Forelimb muscle (tissue), 1 donor: ENCODE data around the gene SHB. TPM values are rescaled to one million over a fixed set of nuclear protein-coding genes. Genes with fewer than 3 reads are reported as not detected.
"Not testable (repeated sequence)": the region's sequence is repeated elsewhere in the genome, so short reads cannot be mapped to it uniquely, and the experiment has no call there.

Source experiments
- DNase-seq: peaks from one replicate; pipeline ENCODE4 v3.0.0-alpha.2; 2013; ENCODE audit warnings: low read depth
- polyA plus RNA-seq: library from polyadenylated mRNA; unstranded; fragments of 120-200 nt; gene quantifications from one replicate; pipeline ENCODE4 v1.2.1, GENCODE V29; 2013; ENCODE audit not compliant: insufficient read length

The SHB gene
- polyA plus RNA-seq, 1 donor, result 5.9 TPM

GRCh38 chr9:37903647-37904444 lies 165.2 kb downstream of the SHB start, which contains the start of gene SLC25A51:
Gene SLC25A51, minus strand, starts transcription at chr9:37904127. Its CDS starts 15,577 bp downstream, at chr9:37888550.
- DNase-seq, result peak; percentile 76

GRCh38 chr9:37902796-37903646 lies 166.0 kb downstream of the SHB start:
- DNase-seq, result no peak

- DNase-seq, result no peak
Measured at GRCh38 chr9:37902131-37902530, 166.9 kb downstream of the SHB start.

DNA sequence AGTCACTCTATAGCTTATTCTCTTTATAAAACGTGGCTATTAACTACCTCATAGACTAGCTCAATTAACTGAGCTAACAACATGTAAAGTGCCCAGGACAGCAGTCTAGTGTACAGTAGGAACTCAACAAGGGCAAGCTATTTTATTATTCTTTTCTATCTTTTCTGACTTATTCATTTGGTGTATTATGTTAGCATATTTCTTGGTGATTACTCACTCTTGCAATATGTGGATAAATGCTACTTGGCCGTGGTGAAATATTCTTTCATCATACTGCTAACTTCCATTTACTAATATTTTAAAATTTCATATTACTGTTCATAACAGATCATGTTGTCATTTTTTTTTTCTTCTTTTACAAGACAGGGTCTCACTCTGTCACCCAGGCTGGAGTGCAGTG lies 170.0 kb downstream of the SHB start:
- DNase-seq, result no peak

- no peak for DNase-seq
Measured at GRCh38 chr9:37897665-37898064, 171.4 kb downstream of the SHB start.

DNA sequence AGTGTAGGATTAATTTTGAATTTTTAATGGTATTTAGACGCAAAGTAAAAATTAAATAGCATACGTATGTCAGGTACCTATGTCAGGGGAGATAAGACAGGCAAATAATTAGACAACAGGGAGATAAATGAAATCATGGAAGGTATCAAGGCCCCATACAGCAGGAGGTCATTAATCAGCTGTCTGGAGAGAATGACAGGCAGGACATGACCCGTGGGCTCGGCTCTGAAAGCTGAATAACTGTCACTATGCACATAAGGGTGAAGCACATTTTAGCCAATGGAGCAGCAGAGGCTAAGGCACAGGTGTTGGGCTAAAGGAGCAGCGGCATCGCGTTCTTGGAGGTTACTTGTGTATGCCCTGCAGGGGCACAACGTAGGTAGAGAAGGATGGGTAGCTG lies 177.0 kb downstream of the SHB start:
- no peak for DNase-seq

DNA sequence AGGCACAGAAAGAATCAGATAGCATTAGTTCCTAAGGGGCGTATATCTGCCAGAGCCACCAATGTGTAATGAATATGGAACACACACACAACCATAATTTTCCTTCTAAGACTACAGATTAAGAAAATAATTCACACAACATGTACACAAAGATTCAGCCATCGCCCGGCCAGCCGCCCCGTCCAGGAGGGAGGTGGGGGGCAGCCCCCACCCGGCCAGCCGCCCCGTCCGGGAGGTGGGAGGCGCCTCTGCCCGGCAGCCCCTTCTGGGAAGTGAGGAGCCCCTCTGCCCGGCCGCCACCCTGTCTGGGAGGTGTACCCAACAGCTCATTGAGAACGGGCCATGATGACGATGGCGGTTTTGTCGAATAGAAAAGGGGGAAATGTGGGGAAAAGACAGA lies 178.0 kb downstream of the SHB start:
- DNase-seq, result not testable (repeated sequence)

DNA sequence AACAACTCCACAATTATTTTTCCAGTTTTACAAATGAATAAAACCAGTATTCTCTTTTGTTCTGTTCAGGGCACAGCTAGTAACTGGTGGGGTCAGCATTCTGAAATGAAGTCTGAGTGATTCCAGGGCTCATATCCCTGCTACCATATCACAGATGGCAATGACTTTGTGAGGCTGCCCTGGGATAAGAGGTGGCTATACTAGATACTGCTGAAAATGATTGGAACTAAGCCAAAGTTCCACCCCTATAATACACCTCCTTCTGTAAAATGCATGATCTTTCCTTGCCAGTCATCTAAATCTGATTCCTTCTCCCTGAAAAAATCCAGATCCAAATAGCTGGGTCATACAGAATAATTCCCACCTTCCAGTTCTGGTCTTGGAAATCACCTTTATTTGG lies 179.5 kb downstream of the SHB start:
- DNase-seq, result no peak

DNA sequence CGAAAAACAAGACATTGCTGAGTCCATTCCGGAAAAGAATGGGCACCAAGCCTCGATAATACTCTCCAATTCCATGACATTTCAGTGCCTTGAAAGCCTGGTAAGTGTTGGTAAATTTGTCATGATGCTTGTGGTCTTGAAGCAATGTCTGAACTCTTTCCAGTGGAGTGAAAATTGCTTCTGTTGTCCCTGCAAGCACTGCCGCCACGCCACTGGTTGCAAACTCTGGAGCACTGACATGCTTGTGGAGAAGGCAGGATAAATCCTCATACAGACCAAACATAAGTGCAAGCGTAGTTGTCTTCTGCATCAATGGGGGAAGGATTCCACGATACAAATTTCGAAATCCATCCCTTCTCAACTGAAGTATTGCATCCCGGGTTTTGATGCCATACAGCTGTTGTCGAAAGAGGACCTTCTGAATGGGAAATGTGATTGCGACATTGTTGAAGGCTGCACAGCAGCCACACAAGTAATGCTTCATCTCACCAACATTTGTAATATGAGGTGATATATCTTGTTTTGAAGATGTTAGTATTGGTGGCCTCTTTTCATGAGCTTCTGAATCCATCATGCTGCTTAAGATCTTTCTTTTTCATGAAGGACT lies 180.9 kb downstream of the SHB start:
- DNase-seq, result not testable (repeated sequence)

DNA sequence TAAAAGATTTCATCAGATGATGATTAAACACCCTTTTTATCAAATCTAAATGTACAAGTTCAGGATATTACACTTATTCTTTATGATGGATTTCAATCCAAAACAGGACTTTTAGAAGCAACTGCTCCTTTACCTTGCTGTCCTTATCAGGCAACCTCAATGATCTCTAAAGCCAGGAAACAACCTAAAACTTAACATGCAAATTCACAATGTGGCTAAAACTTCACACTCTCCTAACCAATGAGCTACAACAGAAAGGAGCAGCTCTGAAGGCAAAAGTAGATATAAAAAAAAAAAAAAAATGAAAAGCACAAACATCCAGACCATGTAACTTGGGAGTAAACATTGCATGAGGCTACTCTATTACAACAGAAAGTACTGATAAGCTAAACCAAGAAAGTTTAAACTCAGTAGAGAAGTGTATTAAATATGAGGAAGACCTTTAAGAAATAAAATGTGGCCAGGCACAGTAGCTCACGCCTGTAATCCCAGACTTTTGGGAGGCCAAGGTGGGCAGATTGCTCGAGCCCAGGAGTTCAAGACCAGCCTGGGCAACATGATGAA lies 188.0 kb downstream of the SHB start:
- no peak for DNase-seq

DNA sequence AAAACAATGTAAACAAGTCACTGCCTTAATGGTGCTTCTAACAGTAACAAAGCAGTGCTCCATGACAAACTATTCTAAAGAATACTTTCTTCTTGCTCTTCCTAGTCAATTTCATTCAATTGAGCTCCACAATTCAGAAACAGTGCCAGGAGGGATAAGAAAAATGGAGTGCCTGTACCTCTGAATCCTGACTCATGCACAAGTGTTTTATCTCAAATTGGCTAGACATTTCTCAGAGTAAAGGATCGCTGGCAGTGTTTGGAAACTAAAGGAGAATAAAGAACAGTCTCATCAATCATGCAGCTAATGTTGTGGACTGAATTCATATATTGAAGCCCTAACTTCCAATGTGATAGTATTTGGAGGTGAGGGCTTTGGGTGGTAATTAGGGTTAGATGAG lies 192.7 kb downstream of the SHB start:
- DNase-seq, result no peak

GRCh38 chr9:37873955-37874354 lies 195.1 kb downstream of the SHB start:
- DNase-seq, result no peak

DNA sequence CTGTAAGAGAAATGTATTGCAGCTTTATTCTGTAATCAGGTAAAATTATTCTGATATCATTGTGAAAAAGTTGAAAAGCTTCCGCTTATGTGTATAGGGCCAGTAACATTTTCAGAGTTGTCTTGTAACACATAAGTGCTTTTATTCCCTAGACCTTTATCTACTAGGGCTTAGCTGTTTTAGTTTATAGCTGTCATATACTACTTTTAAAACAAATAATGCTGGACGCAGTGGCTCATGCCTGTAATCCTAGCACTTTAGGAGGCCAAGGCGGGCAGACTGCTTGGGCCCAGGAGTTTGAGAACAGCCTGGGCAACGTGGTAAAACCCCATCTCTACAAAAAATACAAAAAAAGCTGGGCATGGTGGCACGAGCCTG lies 198.2 kb downstream of the SHB start:
- DNase-seq, result no peak

DNA sequence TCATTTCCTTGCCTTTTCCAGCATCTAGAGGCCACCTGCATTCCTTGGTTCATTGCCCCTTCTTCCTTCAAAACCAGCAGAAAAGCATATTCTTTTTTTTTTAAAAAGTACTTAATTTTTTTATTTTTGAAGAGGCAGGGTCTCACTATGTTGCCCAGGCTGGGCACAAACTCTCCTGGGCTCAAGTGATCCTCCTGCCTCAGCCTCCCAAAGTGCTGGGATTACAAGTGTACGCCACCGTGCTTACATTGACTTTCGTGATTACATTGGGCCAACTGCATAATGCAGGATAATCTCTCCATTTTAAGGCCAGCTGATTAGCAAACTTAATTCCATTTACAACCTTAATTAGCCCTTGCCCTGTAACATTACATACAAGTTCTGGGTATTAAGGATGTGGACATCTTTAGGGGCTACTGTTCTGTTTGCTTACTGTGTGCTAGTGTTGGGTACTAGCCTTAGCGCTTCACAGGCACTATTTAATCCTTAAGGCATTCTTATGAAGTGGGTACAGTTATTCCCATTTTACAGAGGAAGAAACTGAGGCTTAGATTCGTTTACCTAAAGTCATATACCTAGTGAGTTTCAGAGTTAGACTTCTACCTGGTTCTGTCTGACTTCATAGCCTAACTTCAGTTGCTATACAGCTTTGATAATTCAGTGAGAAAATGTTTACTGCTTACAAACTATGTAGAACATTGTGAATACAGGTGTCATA lies 198.8 kb downstream of the SHB start:
- DNase-seq, result no peak

Other genes starting within 250 kb of the SHB start
- gene SLC25A51, start 165.1 kb downstream of the SHB start, polyA plus RNA-seq, result 12.5 TPM